HG03439 (cell line): Measurements from ENCODE around the gene KIFC1.
"Not testable (repeated sequence)": the region's sequence is repeated elsewhere in the genome, so short reads cannot be mapped to it uniquely, and the experiment has no call there.

Source experiments
- ATAC-seq: cut with Tn5 transposase; IDR thresholded peaks from one replicate; pipeline ENCODE4 v1.9.1; 2021; ENCODE audit warnings: mild to moderate bottlenecking, moderate library complexity; ENCODE audit not compliant: unreplicated experiment

The KIFC1 gene

DNA sequence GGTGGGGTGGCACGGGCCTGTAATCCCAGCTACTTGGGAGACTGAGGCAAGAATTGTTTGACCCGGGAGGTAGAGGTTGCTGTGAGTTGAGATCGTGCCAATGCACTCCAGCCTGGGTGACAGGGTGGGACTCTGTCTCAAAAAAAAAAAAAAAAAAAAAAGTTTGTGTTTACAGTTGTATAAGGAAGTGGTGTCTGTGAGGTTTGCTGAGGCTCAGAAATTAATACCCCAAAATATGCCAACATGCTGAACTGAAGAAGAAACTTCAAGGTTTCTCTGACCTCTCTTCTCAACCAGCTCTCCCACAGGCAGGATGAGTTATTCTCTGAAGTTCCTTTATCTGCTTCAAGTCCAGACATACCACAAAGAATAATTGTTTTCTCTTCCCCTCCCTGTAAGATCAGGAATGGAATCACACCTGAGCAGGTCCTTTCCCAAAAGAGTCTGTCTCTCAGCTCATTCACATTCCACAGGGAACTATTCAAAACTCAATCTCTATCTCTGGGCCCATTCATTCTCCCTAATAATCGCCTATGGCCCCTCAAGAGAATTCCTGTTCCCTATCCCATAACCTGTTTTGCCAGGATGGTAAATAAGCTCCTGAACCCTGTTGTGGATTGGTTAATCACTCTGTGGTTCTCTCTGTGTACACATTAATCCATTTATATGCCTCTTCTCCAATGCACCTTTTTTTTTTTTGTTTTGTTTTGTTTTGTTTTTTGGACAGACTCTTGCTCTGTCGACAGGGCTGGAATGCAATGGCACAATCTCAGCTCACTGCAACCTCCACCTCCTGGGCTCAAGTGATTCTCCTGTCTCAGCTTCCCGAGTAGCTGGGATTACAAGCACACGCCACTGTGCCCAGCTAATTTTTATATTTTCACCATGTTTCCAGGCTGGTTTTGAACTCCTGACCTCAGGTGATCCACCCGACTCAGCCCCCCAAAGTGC, 17.4 kb upstream of the KIFC1 start:
- ATAC-seq: no peak

DNA sequence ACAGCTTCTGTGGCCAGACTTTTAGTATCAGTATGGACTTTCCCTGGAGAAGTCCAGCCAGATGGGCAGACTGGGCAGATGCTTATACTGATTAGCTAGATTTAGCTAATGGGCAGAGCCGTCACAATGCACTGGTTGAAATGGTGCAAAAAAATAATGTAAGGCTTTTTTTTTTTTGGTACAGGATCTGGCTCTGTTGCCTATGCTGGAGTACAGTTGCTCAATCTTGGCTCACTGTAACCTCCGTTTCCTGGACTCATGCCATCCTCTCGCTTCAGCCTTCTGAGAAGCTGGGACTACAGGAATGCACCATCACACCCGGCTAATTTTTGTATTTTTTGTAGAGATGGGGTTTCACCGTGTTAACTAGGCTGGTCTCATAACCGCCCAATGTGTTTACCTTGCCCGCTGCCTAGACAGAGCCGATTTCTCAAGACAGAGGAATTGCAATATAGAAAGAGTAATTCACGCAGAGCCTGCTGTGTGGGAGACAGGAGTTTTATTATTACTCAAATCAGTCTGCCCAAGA, 16.4 kb upstream of the KIFC1 start:
- ATAC-seq: no peak

DNA sequence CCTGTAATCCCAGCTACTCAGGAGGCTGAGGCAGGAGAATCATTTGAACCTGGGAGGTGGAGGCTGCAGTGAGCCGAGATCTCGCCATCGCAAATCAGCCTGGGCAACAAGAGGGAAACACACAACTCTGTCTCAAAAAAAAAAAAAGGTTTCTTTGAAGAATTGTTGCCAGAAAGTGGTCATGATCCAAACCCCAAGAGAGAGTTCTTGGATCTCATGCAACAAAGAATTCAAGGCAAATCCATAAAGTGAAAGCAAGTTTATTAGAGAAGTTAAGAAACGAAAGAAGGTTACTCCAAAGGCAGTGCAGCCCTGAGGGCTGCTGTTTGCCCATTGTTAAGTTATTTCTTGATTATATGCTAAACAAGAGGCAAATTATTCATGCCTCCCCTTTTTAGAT, 14.5 kb upstream of the KIFC1 start:
- ATAC-seq: no peak

DNA sequence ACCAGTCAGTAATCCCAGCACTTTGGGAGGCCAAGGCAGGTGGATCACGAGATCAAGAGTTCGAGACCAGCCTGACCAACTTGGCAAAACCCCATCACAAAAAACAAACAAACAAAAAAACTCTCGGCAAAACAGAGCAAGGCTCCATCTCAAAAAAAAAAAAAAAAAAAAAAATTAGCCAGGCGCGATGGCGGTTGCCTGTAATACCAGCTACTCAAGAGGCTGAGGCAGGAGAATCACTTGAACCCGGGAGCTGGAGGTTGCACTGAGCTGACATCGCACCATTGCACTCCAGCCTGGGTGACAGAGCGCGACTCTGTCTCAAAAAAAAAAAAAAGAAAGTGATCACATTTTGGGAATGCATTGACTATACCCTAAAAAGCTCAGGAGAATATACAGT, 12.4 kb upstream of the KIFC1 start:
- ATAC-seq: not testable (repeated sequence)

DNA sequence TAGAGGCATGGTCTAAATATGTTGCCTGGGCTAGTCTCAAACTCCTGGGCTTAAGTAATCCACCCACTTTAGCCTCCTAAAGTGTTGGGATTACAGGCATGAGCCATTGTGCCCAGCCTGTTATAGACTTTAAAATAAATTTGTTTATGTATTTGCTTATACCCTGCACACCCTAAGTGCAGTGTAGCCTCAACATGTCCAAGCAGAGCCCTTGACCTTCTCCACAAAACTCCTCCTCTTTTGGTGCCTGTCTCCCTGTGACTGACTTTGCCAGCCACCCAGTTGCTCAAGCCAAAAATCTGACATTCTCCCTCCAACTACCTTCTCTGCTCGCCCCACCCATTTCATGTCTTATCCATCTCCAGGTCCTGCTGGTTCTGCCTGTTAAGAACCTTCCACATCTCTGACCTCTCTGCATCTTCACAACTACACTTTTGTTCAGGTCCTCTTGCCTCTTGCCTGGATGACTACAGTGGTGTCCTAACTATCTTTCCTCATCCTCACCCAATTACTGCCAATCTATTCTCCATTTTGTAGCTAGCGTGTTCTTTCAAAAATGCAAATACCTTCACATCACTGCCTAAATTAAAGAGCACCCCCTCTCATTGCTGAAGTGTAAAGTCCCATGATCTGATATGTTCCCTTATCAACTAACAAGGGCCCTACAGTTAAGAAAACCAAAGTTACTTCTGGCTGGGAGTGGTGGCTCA, 11.2 kb upstream of the KIFC1 start:
- ATAC-seq: no peak

DNA sequence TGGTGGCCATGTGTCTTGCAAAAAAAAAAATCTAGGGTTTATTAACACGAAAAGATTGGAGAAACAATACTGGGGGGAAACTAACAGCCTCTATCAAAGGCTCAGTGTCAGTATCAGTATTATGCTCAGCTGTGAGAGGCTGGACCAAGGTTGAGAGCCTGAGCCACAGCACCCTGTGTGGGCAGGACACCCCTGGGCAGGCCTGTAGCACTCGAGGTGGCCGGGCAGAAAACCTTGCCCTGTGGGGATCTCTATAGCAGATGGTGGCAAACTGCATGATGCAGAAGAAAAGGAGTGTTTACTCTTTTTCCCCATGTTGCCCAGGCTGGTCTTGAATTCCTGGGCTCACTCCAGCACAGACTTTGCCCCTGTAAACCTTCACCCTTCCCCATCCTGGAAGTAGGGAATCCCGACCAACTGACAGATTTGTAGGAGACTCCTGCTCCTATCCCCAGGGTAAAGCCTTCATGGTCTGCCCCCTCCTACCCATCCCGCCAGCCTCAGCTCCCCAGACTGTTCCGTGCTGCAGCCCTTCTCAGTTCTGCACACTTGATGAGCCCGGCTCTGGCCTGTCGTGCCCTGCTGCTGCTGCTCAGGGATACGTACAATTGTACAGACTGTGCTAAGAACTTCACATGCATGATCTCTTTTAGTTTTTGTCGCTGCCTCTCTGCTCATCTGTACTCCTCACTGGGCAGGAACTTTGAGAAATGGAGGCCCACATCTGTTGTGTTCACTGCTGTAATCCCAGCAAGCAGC, 8.0 kb upstream of the KIFC1 start:
- no peak for ATAC-seq

DNA sequence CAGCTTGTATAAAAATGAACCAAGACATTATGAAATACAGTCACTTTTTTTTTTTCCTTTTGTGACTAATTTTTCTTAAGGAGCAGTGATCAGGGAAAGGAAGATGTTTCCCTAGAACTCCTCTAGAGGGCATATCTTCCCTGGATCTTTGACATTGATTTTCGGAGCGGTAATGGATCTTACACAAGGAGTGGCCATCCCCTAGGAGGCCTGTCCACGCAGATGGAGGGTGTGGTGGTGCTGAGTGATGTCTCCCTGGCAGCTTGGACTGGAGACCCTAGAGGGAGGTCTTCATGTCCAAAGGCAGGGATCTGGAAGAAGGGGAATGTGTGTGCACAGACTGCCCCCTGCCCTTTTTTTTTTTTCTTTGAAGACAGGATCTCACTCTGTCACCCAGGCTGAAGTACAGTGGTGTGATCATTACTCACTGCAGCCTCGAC, 7.0 kb upstream of the KIFC1 start:
- ATAC-seq: no peak

DNA sequence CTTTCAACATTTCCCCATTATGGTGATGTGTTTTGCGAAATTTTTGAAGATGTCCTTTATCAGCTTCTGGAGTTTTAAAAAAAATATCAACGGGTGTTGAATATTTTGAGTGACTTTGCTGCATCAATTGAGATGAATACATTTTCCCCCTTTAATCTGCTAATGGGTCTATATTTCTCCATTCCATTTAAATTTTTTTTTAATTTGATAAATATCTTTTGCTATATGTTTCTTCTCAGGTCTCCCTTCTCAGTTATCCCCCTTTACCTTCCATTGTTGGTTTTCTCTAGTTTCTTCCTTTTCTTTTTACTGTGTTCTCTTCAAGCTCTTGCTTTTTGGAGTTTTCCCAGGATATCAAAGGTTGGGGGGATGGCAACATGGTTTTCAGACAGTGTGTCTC, 1.4 kb upstream of the KIFC1 start:
- ATAC-seq: no peak

DNA sequence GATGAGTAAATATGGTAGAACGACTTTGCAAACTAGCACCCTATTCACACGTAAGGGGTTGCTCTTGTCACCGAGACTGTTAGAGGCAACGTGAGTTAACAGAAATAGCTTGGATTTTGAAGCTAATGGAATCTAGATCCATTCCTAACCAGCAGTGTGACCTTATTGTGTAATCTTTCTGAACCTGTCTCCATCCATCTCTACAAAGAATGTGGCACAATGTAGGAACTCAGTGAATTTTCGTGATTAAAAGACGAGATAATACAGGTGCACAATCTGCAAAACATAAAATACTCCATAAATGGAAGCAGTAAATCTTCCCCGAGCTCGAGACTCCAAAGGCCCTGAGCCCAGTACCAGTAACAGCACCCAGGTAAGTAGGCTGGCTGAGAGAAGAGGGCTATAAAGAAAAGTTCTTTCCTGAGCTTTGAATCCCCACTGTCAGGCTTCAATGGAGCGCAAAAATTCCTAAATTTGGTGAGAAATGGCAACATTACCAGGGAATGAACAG, 801 bp upstream of the KIFC1 start:
- no peak for ATAC-seq

DNA sequence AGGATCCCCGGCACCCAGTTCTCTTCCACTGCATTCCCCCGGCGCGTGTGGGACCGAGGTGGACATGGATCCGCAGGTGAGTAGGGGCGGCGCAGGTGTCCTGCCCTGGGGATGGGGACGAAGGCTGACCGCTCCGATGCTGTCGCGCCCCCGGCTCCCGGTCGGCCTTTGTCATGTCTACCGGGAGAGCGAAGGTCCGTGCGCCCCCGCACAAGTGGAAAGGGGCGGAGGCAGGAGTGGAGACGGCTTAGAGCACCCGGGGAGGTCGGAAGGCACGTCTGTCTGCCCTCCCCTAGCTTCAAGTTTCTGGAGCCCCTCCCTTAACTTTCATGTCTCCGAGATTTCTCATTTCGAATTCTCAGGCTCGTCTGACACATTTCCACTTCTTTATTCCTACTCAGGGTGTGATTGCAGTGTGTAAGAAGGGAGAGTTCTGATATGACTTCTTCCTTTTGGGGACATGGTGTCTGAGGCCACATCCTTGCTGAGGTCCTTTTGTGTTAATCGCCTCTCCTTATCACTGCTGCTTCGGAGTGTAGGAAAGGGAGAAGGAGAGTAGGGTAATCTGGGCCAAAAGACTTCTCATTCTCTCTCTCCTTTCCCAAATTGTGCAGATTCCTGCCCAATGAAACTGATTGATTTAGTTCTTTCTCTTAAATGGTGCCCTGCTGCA, 435 bp downstream of the KIFC1 start:
- peak; percentile 14 for ATAC-seq

DNA sequence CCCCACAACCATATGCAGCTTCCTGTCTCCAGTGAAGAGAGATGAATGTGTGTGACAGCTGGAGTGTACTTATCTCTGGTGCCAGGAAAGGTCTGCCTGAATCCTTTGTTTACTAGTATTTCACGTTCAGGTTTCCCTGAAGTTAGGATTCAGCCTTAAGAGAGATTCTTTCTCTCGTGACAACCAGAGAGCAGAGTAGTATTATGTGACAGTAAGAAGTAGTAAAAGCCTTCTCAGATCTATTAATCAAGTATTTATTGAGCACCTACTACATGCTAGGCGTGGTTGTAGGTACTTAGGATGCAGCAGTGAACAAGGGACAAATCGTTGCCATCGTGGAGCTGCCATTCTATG, 949 bp downstream of the KIFC1 start:
- no peak for ATAC-seq

DNA sequence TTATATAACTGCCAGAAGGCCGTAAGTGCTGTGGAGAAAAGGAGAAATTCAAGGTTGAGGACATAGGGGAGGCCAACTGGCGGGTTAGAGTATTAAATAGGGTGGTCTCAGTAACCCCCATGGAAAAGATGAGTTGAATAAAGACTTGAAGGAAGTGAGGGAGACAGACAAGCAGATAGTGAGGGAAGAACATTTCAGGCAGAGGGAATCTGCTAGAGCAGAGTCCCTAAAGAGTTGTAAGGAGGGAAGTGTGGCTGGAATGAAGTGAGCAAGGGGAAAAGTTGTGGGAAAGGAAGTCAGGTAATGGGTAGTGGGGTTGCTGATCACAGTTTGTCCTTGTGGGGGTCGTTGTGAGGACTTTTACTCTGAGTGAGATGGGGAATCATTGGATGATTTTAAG, 1.4 kb downstream of the KIFC1 start:
- no peak for ATAC-seq

DNA sequence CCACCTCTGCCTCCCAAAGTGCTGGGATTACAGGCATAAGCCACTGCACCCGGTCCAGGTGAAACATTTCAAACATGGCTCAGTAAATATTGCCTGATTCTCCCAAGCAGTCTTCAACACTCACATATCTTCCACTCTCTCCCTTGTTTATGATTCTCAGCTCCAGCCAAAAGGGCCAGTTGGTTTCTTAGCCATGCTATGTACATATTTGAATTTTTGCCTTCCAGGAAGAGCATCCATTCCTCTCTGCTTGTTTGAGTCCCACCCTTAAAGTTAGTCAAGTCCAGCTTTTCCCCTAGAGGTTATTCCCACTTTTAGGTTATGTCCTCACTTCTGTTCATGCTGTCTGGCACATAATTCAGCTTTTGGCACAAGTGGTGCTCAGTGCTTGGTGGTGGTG, 5.9 kb downstream of the KIFC1 start:
- no peak for ATAC-seq

DNA sequence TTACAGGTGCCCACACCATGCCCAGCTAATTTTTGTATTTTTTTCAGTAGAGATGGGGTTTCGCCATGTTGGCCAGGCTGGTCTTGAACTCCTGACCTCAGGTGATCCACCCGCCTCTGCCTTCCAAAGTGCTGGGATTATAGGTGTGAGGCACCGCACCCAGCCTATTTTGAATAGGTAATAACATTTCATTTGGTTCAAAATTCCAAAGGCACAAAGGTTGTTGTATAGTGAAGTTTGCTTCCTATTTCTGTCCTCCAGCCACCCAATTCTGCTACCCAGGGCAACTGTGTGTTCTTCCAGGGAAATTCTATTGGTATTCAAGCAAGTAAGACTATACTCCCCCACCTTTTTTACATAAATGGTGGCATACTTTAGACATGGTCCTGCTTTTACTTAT, 7.0 kb downstream of the KIFC1 start:
- not testable (repeated sequence) for ATAC-seq

DNA sequence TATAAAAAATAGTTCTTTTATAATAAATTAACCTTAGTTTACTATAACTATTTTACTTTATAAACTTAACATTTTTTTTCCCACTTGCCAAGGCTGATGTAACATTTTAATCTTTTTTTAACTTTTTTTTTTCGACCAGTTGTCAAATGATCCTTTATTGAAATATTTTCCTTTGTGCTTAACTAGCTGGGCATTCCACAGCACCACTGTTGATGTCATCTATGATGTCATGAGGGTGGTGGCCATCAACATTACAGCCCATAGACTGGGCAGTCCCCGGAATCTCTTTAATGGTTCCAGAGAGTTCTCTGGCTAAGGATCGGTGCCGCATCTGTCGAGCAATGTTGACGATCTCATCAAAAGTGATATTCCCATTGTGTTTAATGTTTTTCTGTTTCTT, 8.3 kb downstream of the KIFC1 start:
- not testable (repeated sequence) for ATAC-seq

DNA sequence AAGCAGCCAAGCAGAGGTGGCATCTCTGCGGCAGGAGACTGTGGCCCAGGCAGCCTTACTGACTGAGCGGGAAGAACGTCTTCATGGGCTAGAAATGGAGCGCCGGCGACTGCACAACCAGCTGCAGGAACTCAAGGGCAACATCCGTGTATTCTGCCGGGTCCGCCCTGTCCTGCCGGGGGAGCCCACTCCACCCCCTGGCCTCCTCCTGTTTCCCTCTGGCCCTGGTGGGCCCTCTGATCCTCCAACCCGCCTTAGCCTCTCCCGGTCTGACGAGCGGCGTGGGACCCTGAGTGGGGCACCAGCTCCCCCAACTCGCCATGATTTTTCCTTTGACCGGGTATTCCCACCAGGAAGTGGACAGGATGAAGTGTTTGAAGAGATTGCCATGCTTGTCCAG, 13.3 kb downstream of the KIFC1 start:
- ATAC-seq: no peak

DNA sequence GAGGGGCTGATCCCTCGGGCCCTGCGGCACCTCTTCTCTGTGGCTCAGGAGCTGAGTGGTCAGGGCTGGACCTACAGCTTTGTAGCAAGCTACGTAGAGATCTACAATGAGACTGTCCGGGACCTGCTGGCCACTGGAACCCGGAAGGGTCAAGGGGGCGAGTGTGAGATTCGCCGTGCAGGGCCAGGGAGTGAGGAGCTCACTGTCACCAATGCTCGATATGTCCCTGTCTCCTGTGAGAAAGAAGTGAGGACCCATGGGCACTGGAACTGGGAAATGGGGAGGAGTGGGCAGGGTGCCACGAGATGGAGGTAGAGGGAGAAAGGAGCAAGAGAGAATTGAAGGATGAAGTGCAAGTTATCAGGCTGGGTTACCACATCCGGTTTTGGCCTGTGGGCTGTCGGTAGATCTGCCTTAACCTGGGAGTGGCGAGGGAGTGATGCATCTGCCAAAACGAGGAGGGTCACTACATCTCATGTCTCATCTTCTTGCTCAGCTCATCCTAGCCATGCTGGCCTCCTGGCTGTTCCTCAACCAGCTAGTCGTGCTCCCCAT, 13.8 kb downstream of the KIFC1 start:
- ATAC-seq: no peak

DNA sequence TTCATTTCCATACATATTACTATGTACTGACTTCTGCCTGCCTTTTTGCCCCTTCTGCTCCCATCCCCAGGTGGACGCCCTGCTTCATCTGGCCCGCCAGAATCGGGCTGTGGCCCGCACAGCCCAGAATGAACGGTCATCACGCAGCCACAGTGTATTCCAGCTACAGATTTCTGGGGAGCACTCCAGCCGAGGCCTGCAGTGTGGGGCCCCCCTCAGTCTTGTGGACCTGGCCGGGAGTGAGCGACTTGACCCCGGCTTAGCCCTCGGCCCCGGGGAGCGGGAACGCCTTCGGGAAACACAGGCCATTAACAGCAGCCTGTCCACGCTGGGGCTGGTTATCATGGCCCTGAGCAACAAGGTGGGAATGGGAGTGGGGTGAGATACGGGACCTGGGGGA, 14.5 kb downstream of the KIFC1 start:
- ATAC-seq: no peak

DNA sequence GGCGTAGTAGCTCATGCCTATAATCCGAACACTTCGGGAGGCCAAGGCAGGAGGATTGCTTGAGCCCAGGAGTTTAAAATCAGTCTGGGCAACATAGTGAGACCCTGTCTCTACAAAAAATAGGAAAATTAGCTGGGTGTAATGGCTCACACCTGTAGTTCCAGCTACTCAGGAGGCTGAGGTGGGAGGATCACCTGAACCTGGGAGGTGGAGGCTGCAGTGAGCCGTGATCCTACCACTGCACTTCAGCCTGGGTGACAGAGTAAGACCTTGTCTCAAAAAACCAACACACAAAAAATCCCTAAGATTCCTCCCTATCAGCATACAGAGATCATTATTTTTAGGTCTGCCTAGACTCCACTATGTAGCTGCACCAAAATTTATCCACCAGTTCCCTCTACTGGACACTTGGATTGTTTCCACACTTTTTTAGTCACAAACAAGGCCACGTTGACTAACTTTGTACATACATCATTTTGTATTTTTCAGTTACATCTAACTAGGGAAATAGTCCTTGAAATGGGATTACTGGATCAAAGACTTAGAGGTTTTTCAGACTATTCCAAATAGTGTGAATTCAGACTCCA, 15.6 kb downstream of the KIFC1 start:
- ATAC-seq: no peak
